Hepatocyte (in vitro differentiated cells): Measurements from ENCODE around the gene NOS1AP.

Experiments used
- EZH2 ChIP-seq: fragments of 200-600 bp; sonication (generic); IDR thresholded peaks from 2 replicates; pipeline ENCODE4 v1.6.1; 2016; ENCODE audit warnings: antibody characterized with exemption, mild to moderate bottlenecking, borderline replicate concordance
- TF ChIP-seq, protein P1 (sequence below): fragments of 200-600 bp; sonication (generic); IDR thresholded peaks from 2 replicates; pipeline ENCODE4 v1.5.1; 2016; ENCODE audit warnings: antibody characterized with exemption, mild to moderate bottlenecking; ENCODE audit not compliant: poor library complexity

DNA sequence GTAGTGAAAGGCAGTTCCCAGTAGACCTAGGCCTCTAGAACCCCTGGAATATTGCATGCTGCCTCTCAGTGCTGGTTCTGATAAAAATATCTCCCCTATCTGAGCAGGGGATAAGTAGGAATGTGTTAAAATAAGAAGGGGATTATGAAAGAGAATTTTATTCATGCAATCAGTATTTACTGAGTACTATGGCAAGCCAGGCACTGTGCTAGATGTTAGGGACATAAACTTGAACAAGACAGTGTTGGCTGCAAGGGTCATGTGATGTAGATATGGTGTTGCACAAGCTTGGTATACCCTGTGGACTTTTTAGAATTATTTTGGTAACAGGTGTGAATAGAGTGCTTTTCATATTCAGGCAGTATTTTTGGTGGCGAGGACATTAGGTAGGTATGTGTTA, 23.6 kb downstream of the NOS1AP start:
- TF ChIP-seq, protein P1, sequence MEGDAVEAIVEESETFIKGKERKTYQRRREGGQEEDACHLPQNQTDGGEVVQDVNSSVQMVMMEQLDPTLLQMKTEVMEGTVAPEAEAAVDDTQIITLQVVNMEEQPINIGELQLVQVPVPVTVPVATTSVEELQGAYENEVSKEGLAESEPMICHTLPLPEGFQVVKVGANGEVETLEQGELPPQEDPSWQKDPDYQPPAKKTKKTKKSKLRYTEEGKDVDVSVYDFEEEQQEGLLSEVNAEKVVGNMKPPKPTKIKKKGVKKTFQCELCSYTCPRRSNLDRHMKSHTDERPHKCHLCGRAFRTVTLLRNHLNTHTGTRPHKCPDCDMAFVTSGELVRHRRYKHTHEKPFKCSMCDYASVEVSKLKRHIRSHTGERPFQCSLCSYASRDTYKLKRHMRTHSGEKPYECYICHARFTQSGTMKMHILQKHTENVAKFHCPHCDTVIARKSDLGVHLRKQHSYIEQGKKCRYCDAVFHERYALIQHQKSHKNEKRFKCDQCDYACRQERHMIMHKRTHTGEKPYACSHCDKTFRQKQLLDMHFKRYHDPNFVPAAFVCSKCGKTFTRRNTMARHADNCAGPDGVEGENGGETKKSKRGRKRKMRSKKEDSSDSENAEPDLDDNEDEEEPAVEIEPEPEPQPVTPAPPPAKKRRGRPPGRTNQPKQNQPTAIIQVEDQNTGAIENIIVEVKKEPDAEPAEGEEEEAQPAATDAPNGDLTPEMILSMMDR, result no peak
- TF ChIP-seq EZH2, result no peak
